ENCODE measurements around the gene F2RL3. TPM values are rescaled to one million over a fixed set of nuclear protein-coding genes. Genes with fewer than 3 reads are reported as not detected.

F2RL3 gene
- total RNA-seq, 2 experiments from 2014 or later = not detected

GRCh38 chr19:16892436-16892835, 3.6 kb downstream of the F2RL3 start:
- H3K27ac Mint-ChIP-seq = no peak overlapping the region
- no peaks in the 10 kb centered on the region for H3K36me3 Mint-ChIP-seq (ENCODE audit: low read depth)
- CTCF ChIA-PET = interaction anchor here (0.6 kb wide), 1 partner anchor 20 kb away, joined by 5 read pairs; no protein-coding TSS in a partner anchor
- intact Hi-C loops (cut with micrococcal nuclease) = no loop called here
- no peak overlapping the region for H3K4me3 Mint-ChIP-seq
- no peaks in the 10 kb centered on the region for H3K9me3 Mint-ChIP-seq
- no peak for DNase-seq
- peaks cover 25% of the 10 kb centered on the region for H3K27me3 Mint-ChIP-seq (ENCODE audit: low read depth)
- H3K4me1 Mint-ChIP-seq (ENCODE audit: low read depth) = peaks cover 5% of the 10 kb centered on the region

- Mint-ChIP-seq H3K36me3 (ENCODE audit: low read depth) (no peaks in the 10 kb centered on the region), H3K4me1 (ENCODE audit: low read depth) (peaks cover 5% of the 10 kb centered on the region), H3K27me3 (ENCODE audit: low read depth) (peaks cover 25% of the 10 kb centered on the region), H3K27ac (no peak overlapping the region), H3K4me3 (no peak overlapping the region), H3K9me3 (no peaks in the 10 kb centered on the region)
- DNase-seq = no peak
- intact Hi-C loops (cut with micrococcal nuclease) = no loop called here
- CTCF ChIA-PET = interaction anchor here (0.6 kb wide), 1 partner anchor 20 kb away, joined by 5 read pairs; no protein-coding TSS in a partner anchor
These were observed 4.3 kb downstream of the F2RL3 start for GRCh38 chr19:16892868-16893685.

GRCh38 chr19:16893686-16893989, 4.8 kb downstream of the F2RL3 start:
- DNase-seq = no peak
- Mint-ChIP-seq H3K4me3 (no peak overlapping the region), H3K36me3 (ENCODE audit: low read depth) (no peaks in the 10 kb centered on the region), H3K27ac (no peak overlapping the region), H3K27me3 (ENCODE audit: low read depth) (peaks cover 28% of the 10 kb centered on the region), H3K4me1 (ENCODE audit: low read depth) (peaks cover 8% of the 10 kb centered on the region), H3K9me3 (no peaks in the 10 kb centered on the region)
- intact Hi-C loops (cut with micrococcal nuclease) = no loop called here
- CTCF ChIA-PET = no interaction called here

- Mint-ChIP-seq H3K4me3 (no peak overlapping the region), H3K27me3 (ENCODE audit: low read depth) (peaks cover 28% of the 10 kb centered on the region)
- intact Hi-C loops (cut with micrococcal nuclease) = no loop called here
These were observed 5.3 kb downstream of the F2RL3 start for GRCh38 chr19:16894080-16894479.

GRCh38 chr19:16895467-16896145, 6.8 kb downstream of the F2RL3 start:
- CTCF ChIA-PET = interaction anchor here (0.5 kb wide), 1 partner anchor 258 kb away, joined by 3 read pairs; no protein-coding TSS in a partner anchor
- Mint-ChIP-seq H3K4me1 (ENCODE audit: low read depth) (peaks cover 15% of the 10 kb centered on the region), H3K4me3 (no peak overlapping the region), H3K9me3 (no peaks in the 10 kb centered on the region), H3K36me3 (ENCODE audit: low read depth) (no peaks in the 10 kb centered on the region), H3K27me3 (ENCODE audit: low read depth) (peaks cover 26% of the 10 kb centered on the region), H3K27ac (no peak overlapping the region)
- no peak for DNase-seq
- intact Hi-C loops (cut with micrococcal nuclease) = no loop called here

More at GRCh38 chr19:16894080-16894479, 5.3 kb downstream of the F2RL3 start:
- peaks cover 9% of the 10 kb centered on the region for H3K4me1 Mint-ChIP-seq (ENCODE audit: low read depth)
- H3K9me3 Mint-ChIP-seq = no peaks in the 10 kb centered on the region
- no peak for DNase-seq
- CTCF ChIA-PET = no interaction called here
- no peak overlapping the region for H3K27ac Mint-ChIP-seq
- no peaks in the 10 kb centered on the region for H3K36me3 Mint-ChIP-seq (ENCODE audit: low read depth)

GRCh38 chr19:16896146-16897028, 7.6 kb downstream of the F2RL3 start:
- intact Hi-C loops (cut with micrococcal nuclease) = no loop called here
- Mint-ChIP-seq H3K27ac (no peak overlapping the region), H3K27me3 (ENCODE audit: low read depth) (peaks cover 26% of the 10 kb centered on the region), H3K36me3 (ENCODE audit: low read depth) (no peaks in the 10 kb centered on the region), H3K4me3 (peak overlapping the region; percentile 32), H3K4me1 (ENCODE audit: low read depth) (peaks cover 15% of the 10 kb centered on the region), H3K9me3 (no peaks in the 10 kb centered on the region)
- CTCF ChIA-PET = interaction anchor here (0.5 kb wide), 1 partner anchor 257 kb away, joined by 3 read pairs; no protein-coding TSS in a partner anchor
- DNase-seq = no peak

- Mint-ChIP-seq H3K36me3 (ENCODE audit: low read depth) (no peaks in the 10 kb centered on the region), H3K4me1 (ENCODE audit: low read depth) (peaks cover 15% of the 10 kb centered on the region), H3K27ac (no peak overlapping the region), H3K9me3 (no peaks in the 10 kb centered on the region), H3K4me3 (peak overlapping the region; percentile 57), H3K27me3 (ENCODE audit: low read depth) (peaks cover 25% of the 10 kb centered on the region)
- intact Hi-C loops (cut with micrococcal nuclease) = no loop called here
- peak; percentile 83 for DNase-seq
- CTCF ChIA-PET = no interaction called here
These were observed 8.4 kb downstream of the F2RL3 start for GRCh38 chr19:16897029-16897855.

GRCh38 chr19:16897856-16898161, 9.0 kb downstream of the F2RL3 start:
- CTCF ChIA-PET = no interaction called here
- H3K36me3 Mint-ChIP-seq (ENCODE audit: low read depth) = no peaks in the 10 kb centered on the region
- peak overlapping the region; percentile 50 for H3K4me3 Mint-ChIP-seq
- H3K27ac Mint-ChIP-seq = no peak overlapping the region
- H3K9me3 Mint-ChIP-seq = no peaks in the 10 kb centered on the region
- H3K27me3 Mint-ChIP-seq (ENCODE audit: low read depth) = peaks cover 20% of the 10 kb centered on the region
- DNase-seq = no peak
- peaks cover 15% of the 10 kb centered on the region for H3K4me1 Mint-ChIP-seq (ENCODE audit: low read depth)
- intact Hi-C loops (cut with micrococcal nuclease) = loop anchor here (2.0 kb wide), 1 partner anchor 119 kb away; no protein-coding TSS in a partner anchor

- Mint-ChIP-seq H3K9me3 (no peaks in the 10 kb centered on the region), H3K27me3 (ENCODE audit: low read depth) (peaks cover 16% of the 10 kb centered on the region), H3K27ac (no peak overlapping the region), H3K4me3 (peak overlapping the region; percentile 39), H3K36me3 (ENCODE audit: low read depth) (no peaks in the 10 kb centered on the region), H3K4me1 (ENCODE audit: low read depth) (peaks cover 14% of the 10 kb centered on the region)
- intact Hi-C loops (cut with micrococcal nuclease) = loop anchor here (1.0 to 2.0 kb wide), 2 partner anchors 120 to 127 kb away; no protein-coding TSS in a partner anchor
- CTCF ChIA-PET = no interaction called here
- no peak for DNase-seq
These were observed 9.7 kb downstream of the F2RL3 start for GRCh38 chr19:16898361-16899015.

- no peaks in the 10 kb centered on the region for H3K9me3 Mint-ChIP-seq
- no peaks in the 10 kb centered on the region for H3K36me3 Mint-ChIP-seq (ENCODE audit: low read depth)
- peaks cover 12% of the 10 kb centered on the region for H3K27me3 Mint-ChIP-seq (ENCODE audit: low read depth)
- intact Hi-C loops (cut with micrococcal nuclease) = loop anchor here (1.0 to 2.0 kb wide), 2 partner anchors 121 to 128 kb away; no protein-coding TSS in a partner anchor
- peak; percentile 55 for DNase-seq
- CTCF ChIA-PET = no interaction called here
- no peak overlapping the region for H3K4me3 Mint-ChIP-seq
- no peak overlapping the region for H3K27ac Mint-ChIP-seq
- peaks cover 13% of the 10 kb centered on the region for H3K4me1 Mint-ChIP-seq (ENCODE audit: low read depth)
These were observed 10.8 kb downstream of the F2RL3 start for GRCh38 chr19:16899566-16900075.

- DNase-seq = no peak
- intact Hi-C loops (cut with micrococcal nuclease) = no loop called here
- no peak overlapping the region for H3K4me3 Mint-ChIP-seq
- CTCF ChIA-PET = no interaction called here
- H3K36me3 Mint-ChIP-seq (ENCODE audit: low read depth) = no peaks in the 10 kb centered on the region
- H3K27ac Mint-ChIP-seq = no peak overlapping the region
- H3K9me3 Mint-ChIP-seq = no peaks in the 10 kb centered on the region
- H3K4me1 Mint-ChIP-seq (ENCODE audit: low read depth) = peaks cover 13% of the 10 kb centered on the region
- H3K27me3 Mint-ChIP-seq (ENCODE audit: low read depth) = peaks cover 5% of the 10 kb centered on the region
These were observed 12.8 kb downstream of the F2RL3 start for GRCh38 chr19:16901491-16902175.
